Upper lobe of left lung (tissue), 4 donors: Measurements from ENCODE around the gene TRAK2.

Experiments used
- CTCF ChIP-seq, 6 experiments: fragments of 450-650 bp in 4 of 6; fragments of 200-600 bp in 2 of 6; sonication (generic) in 2 of 6; IDR thresholded peaks; one replicate each; pipeline ENCODE4 v1.5.1; 2016 to 2019; ENCODE audit warnings: antibody characterized with exemption in 6 of 6
- POLR2AphosphoS5 ChIP-seq, 2 donors: sonication (generic); formaldehyde crosslinking; IDR thresholded peaks; one replicate each; pipeline ENCODE4 v1.5.1; 2017; ENCODE audit warnings: antibody characterized with exemption in 2 of 2

- TF ChIP-seq CTCF (IDR thresholded peaks at IDR 0.05) (no peak), POLR2AphosphoS5 (IDR thresholded peaks at IDR 0.05) (no peak)
Measured at GRCh38 chr2:201383136-201383535, 68.1 kb downstream of the TRAK2 start.
